Keratinocyte (primary cell): Measurements from ENCODE around the gene SNRPD1. TPM values are rescaled to one million over a fixed set of nuclear protein-coding genes. Genes with fewer than 3 reads are reported as not detected.

ENCODE experiments used
- DNase-seq: peaks from one replicate; pipeline ENCODE4 v3.0.0-alpha.2; 2011; ENCODE audit warnings: low read depth, missing footprints, low spot score
- FAIRE-seq: peaks from 2 replicates; lab custom pipeline; 2011; peaks lifted over from hg19 to GRCh38; lab: Jason Lieb, UNC
- H2AFZ ChIP-seq: 2 replicates; pipeline ENCODE4 v1.6.0; 2012; ENCODE audit warnings: low read length, control low read depth, inconsistent platforms; ENCODE audit not compliant: control insufficient read depth
- H3K27ac ChIP-seq: 2 replicates; pipeline ENCODE4 v1.5.1; 2011; ENCODE audit warnings: low read length; ENCODE audit not compliant: control insufficient read depth, insufficient read depth
- H3K27me3 ChIP-seq: 3 replicates; pipeline ENCODE4 v1.6.0; 2011; ENCODE audit warnings: low read length; ENCODE audit not compliant: control insufficient read depth, insufficient read depth; ENCODE audit errors: extremely low read depth
- H3K36me3 ChIP-seq, 2 experiments: 2 replicates in 1 of 2; 3 replicates in 1 of 2; pipeline ENCODE4 v1.5.1; 2011; ENCODE audit warnings: low read length in 2 of 2, mild to moderate bottlenecking in 1 of 2; ENCODE audit not compliant: control insufficient read depth in 2 of 2, insufficient read depth in 2 of 2; ENCODE audit errors: extremely low read depth in 1 of 2
- H3K4me1 ChIP-seq: 3 replicates; pipeline ENCODE4 v1.5.1; 2011; ENCODE audit warnings: low read length; ENCODE audit not compliant: control insufficient read depth, insufficient read depth; ENCODE audit errors: extremely low read depth
- H3K4me2 ChIP-seq: 3 replicates; pipeline ENCODE4 v1.6.0; 2011; ENCODE audit warnings: low read depth, low read length; ENCODE audit not compliant: control insufficient read depth, insufficient read depth; ENCODE audit errors: extremely low read depth
- H3K4me3 ChIP-seq, 3 experiments: fragments of 200-600 bp in 1 of 3; sonication (generic) in 1 of 3; 2 replicates in 2 of 3; 3 replicates in 1 of 3; pipeline ENCODE4 v1.5.1; 2011 to 2016; ENCODE audit warnings: low read length in 3 of 3, mild to moderate bottlenecking in 3 of 3, control low read depth in 2 of 3, inconsistent platforms in 1 of 3, low read depth in 1 of 3, mixed read lengths in 1 of 3, mixed run types in 1 of 3, moderate library complexity in 1 of 3; ENCODE audit not compliant: control insufficient read depth in 2 of 3, insufficient read depth in 2 of 3; ENCODE audit errors: extremely low read depth in 1 of 3
- H3K79me2 ChIP-seq: 2 replicates; pipeline ENCODE4 v1.6.0; 2012; ENCODE audit warnings: low read length; ENCODE audit not compliant: control insufficient read depth, insufficient read depth
- H3K9ac ChIP-seq: 3 replicates; pipeline ENCODE4 v1.6.0; 2011; ENCODE audit warnings: low read length; ENCODE audit not compliant: control insufficient read depth, insufficient read depth; ENCODE audit errors: extremely low read depth
- H3K9me1 ChIP-seq: 3 replicates; pipeline ENCODE4 v1.6.0; 2011; ENCODE audit warnings: low read length; ENCODE audit not compliant: control insufficient read depth, insufficient read depth; ENCODE audit errors: extremely low read depth
- H3K9me3 ChIP-seq: 2 replicates; pipeline ENCODE4 v1.5.1; 2012; ENCODE audit warnings: low read depth, low read length; ENCODE audit not compliant: control insufficient read depth
- H4K20me1 ChIP-seq: 3 replicates; pipeline ENCODE4 v1.6.0; 2011; ENCODE audit warnings: low read length; ENCODE audit not compliant: control insufficient read depth, insufficient read depth; ENCODE audit errors: extremely low read depth
- EZH2 ChIP-seq: IDR thresholded peaks from one replicate; pipeline ENCODE4 v1.6.1; 2012; ENCODE audit warnings: inconsistent platforms, mild to moderate bottlenecking, low read length, moderate library complexity
- dilution Hi-C: fragments of 300-500 bp; cut with MboI; formaldehyde crosslinking; loops from one replicate; pipeline ENCODE4 v1.7.0; 2020; ENCODE audit warnings: low sequenced_read_pairs; ENCODE audit not compliant: extremely low pct_ligation_motif_present
- polyA plus RNA-seq, 5 experiments: library from polyadenylated mRNA; depleted of rRNA in 3 of 5; stranded (reverse) in 3 of 5; stranded (forward) in 1 of 5; unstranded in 1 of 5; fragments of >200 nt; gene quantifications; 1 replicate in 1 of 5; 2 replicates in 3 of 5; 3 replicates in 1 of 5; pipeline versions ENCODE4 v1.2.1 to v1.2.3, GENCODE V29; 2011 to 2012; ENCODE audit warnings: missing spikeins in 2 of 5, low read depth in 1 of 5, low replicate concordance in 1 of 5
- TF ChIP-seq, protein P1 (sequence below), 3 experiments: IDR thresholded peaks in 1 of 3; conservative IDR thresholded peaks in 1 of 3; optimal IDR thresholded peaks in 1 of 3; 2 replicates in 2 of 3; 3 replicates in 1 of 3; pipeline versions ENCODE3 to v1.5.1; 2011; ENCODE audit warnings: low read length in 3 of 3, mild to moderate bottlenecking in 3 of 3, moderate library complexity in 2 of 3, control low read depth in 1 of 3, inconsistent platforms in 1 of 3; ENCODE audit not compliant: insufficient read depth in 2 of 3; ENCODE audit errors: extremely low read depth in 1 of 3

SNRPD1 gene
- polyA plus RNA-seq, 1 donor (not counting 4 experiments of a cell fraction or from before 2014, with no cell fraction given), result 137 TPM

DNA sequence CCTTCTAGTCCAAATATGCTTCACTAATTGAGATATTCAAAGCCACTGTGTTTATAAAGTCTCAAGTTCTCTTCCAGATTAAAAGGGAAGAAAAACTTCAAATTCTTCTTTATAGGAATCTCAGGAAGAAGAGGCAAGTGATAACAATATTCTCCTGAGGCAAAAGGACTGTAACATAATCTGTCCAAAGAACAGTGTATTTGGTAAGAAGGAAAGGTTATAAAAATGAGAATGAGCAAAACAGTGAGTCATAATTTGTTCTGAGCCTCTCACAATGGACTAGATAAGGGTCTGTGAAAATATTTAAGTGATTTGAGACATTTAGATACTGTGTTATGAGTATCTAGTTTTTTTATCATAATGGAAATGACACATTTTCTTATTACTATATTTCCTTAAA lies 44.3 kb downstream of the SNRPD1 start:
- no peak overlapping the region for H3K4me2 ChIP-seq
- H3K79me2 ChIP-seq, result no peaks in the 10 kb centered on the region
- H3K9me3 ChIP-seq, result no peaks in the 10 kb centered on the region
- H3K27ac ChIP-seq, result no peak overlapping the region
- H4K20me1 ChIP-seq, result no peaks in the 10 kb centered on the region
- TF ChIP-seq, protein P1, sequence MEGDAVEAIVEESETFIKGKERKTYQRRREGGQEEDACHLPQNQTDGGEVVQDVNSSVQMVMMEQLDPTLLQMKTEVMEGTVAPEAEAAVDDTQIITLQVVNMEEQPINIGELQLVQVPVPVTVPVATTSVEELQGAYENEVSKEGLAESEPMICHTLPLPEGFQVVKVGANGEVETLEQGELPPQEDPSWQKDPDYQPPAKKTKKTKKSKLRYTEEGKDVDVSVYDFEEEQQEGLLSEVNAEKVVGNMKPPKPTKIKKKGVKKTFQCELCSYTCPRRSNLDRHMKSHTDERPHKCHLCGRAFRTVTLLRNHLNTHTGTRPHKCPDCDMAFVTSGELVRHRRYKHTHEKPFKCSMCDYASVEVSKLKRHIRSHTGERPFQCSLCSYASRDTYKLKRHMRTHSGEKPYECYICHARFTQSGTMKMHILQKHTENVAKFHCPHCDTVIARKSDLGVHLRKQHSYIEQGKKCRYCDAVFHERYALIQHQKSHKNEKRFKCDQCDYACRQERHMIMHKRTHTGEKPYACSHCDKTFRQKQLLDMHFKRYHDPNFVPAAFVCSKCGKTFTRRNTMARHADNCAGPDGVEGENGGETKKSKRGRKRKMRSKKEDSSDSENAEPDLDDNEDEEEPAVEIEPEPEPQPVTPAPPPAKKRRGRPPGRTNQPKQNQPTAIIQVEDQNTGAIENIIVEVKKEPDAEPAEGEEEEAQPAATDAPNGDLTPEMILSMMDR (optimal IDR thresholded peaks at IDR 0.05 in 1 of 3, IDR thresholded peaks at IDR 0.05 in 1 of 3, conservative IDR thresholded peaks at IDR 0.05 in 1 of 3; ENCODE audit: extremely low read depth in 1 of 3, insufficient read depth in 2 of 3, low read length in 3 of 3), result no peak
- FAIRE-seq (no peak), DNase-seq (no peak)
- H3K4me1 ChIP-seq, result no peaks in the 10 kb centered on the region
- no peak overlapping the region for H3K4me3 ChIP-seq
- no peaks in the 10 kb centered on the region for H3K9me1 ChIP-seq
- H3K36me3 ChIP-seq, result peaks cover 0 to under 1% of the 10 kb centered on the region in 2 experiments
- dilution Hi-C loops, result no loop called here
- H2AFZ ChIP-seq, result no peak overlapping the region
- no peak overlapping the region for H3K9ac ChIP-seq
- no peaks in the 10 kb centered on the region for H3K27me3 ChIP-seq

DNA sequence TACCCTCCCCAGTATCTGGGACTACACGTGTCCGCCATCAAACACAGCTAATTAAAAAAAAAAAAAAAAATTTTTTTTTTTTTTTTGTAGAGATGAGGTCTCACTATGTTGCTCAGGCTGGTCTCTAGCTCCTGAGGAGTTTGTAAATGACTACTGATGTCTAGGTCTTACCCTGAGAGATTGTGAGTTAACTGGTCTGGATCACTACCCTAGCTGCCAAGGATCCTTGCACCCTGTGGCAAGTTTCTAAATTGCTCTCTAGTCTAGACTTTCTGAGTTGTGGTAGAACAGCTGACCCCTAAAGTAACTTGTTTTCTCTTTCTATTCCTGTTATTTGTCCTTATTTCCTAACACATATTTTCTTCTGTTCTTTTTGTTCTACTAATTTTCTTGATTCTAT lies 48.0 kb downstream of the SNRPD1 start:
- H3K4me1 ChIP-seq, result no peaks in the 10 kb centered on the region
- no peaks in the 10 kb centered on the region for H3K27me3 ChIP-seq
- peaks cover 0 to 3% of the 10 kb centered on the region in 2 experiments for H3K36me3 ChIP-seq
- no peak for TF ChIP-seq EZH2
- TF ChIP-seq, protein P1 (optimal IDR thresholded peaks at IDR 0.05 in 1 of 3, IDR thresholded peaks at IDR 0.05 in 1 of 3, conservative IDR thresholded peaks at IDR 0.05 in 1 of 3; ENCODE audit: extremely low read depth in 1 of 3, insufficient read depth in 2 of 3, low read length in 3 of 3), result no peak
- no peak overlapping the region for H2AFZ ChIP-seq
- no peaks in the 10 kb centered on the region for H3K9me3 ChIP-seq
- H3K4me3 ChIP-seq, result no peak overlapping the region
- DNase-seq (no peak), FAIRE-seq (no peak)
- no peak overlapping the region for H3K27ac ChIP-seq
- no peak overlapping the region for H3K9ac ChIP-seq
- H3K4me2 ChIP-seq, result no peak overlapping the region
- no peaks in the 10 kb centered on the region for H3K9me1 ChIP-seq
- dilution Hi-C loops, result no loop called here
- no peaks in the 10 kb centered on the region for H4K20me1 ChIP-seq
- no peaks in the 10 kb centered on the region for H3K79me2 ChIP-seq
